SU-DHL-6 (cell line): ENCODE data around the gene FGF1.

ENCODE experiments used
- H2AFZ ChIP-seq: fragments of 200-600 bp; sonication (generic); 2 replicates; pipeline ENCODE4 v1.6.1; 2014; ENCODE audit warnings: low read depth, mild to moderate bottlenecking, moderate library complexity, mixed read lengths, antibody characterized with exemption, low read length; ENCODE audit not compliant: severe bottlenecking
- H3F3A ChIP-seq: fragments of 200-600 bp; shearing (Covaris generic); 2 replicates; pipeline ENCODE4 v1.6.0; 2016; ENCODE audit warnings: antibody characterized with exemption, mild to moderate bottlenecking; ENCODE audit not compliant: insufficient read depth
- H3K27ac ChIP-seq: fragments of 200-600 bp; sonication (generic); 2 replicates; pipeline ENCODE4 v1.5.1; 2016; ENCODE audit warnings: low read depth, mild to moderate bottlenecking, low read length, moderate library complexity, mixed read lengths
- H3K27me3 ChIP-seq: fragments of 200-600 bp; sonication (generic), shearing (Covaris generic); 2 replicates; pipeline ENCODE4 v1.6.0; 2014; ENCODE audit warnings: mild to moderate bottlenecking, low read length
- H3K36me3 ChIP-seq: fragments of 200-600 bp; sonication (generic); 2 replicates; pipeline ENCODE4 v1.6.1; 2014; ENCODE audit warnings: mild to moderate bottlenecking, low read length, mixed read lengths
- H3K4me2 ChIP-seq: fragments of 300-600, 200-600 bp; shearing (Covaris generic), sonication (generic); 2 replicates; pipeline ENCODE4 v1.6.0; 2014; ENCODE audit warnings: low read length, low read depth, mild to moderate bottlenecking; ENCODE audit not compliant: poor library complexity, severe bottlenecking
- H3K4me3 ChIP-seq: fragments of 200-600 bp; sonication (generic); 2 replicates; pipeline ENCODE4 v1.5.1; 2014; ENCODE audit warnings: antibody characterized with exemption, low read length, mild to moderate bottlenecking, mixed read lengths; ENCODE audit not compliant: insufficient read depth, poor library complexity, severe bottlenecking
- H3K79me2 ChIP-seq: fragments of 200-600 bp; sonication (generic); 2 replicates; pipeline ENCODE4 v1.6.1; 2014; ENCODE audit warnings: mild to moderate bottlenecking, low read length, moderate library complexity; ENCODE audit not compliant: insufficient read depth
- H3K9ac ChIP-seq: fragments of 200-600 bp; sonication (generic); 2 replicates; pipeline ENCODE4 v1.7.0; 2014; ENCODE audit warnings: mild to moderate bottlenecking, low read length
- H3K9me2 ChIP-seq: fragments of 200-600 bp; sonication (generic); replicated peaks from 2 replicates; pipeline ENCODE4 v1.6.1; 2014; ENCODE audit warnings: low read length; ENCODE audit not compliant: insufficient read depth
- H3K9me3 ChIP-seq: fragments of 200-600 bp; sonication (generic); 2 replicates; pipeline ENCODE4 v1.6.1; 2014; ENCODE audit warnings: low read length, mixed read lengths; ENCODE audit not compliant: insufficient read depth
- H4K20me1 ChIP-seq: fragments of 200-600 bp; sonication (generic); 2 replicates; pipeline ENCODE4 v1.6.1; 2014; ENCODE audit warnings: low read depth, mild to moderate bottlenecking, antibody characterized with exemption, low read length, moderate library complexity, mixed read lengths
- CTCF ChIP-seq: fragments of 200-600 bp; sonication (generic); IDR thresholded peaks from one replicate; pipeline ENCODE4 v1.5.1; 2017; ENCODE audit warnings: antibody characterized with exemption, mild to moderate bottlenecking, low read length, moderate library complexity; ENCODE audit not compliant: insufficient read depth, poor library complexity, severe bottlenecking
- EZH2phosphoT487 ChIP-seq: fragments of 200-600 bp; sonication (generic), shearing (Covaris generic); conservative IDR thresholded peaks from 2 replicates; pipeline ENCODE4 v1.6.1; 2018; ENCODE audit warnings: mild to moderate bottlenecking, antibody characterized with exemption, low read length, moderate library complexity, mixed read lengths

The FGF1 gene

DNA sequence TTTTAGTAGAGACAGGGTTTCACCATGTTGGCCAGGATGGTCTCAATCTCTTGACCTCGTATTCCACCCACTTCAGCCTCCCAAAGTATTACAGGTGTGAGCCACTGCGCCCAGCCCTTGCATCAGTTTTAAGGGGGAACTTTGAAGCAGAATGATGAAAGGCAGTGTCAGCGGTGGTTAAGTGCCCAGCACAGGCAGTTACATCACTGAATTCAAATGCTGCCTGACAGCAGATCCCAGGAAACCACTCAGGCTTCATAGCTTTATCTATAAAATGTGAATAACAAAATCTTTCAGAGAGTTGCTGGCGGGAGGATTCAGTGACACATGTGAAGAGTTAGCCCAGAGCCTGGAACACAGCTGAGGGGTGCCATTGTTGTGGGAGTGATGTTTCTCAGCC, 26.5 kb downstream of the FGF1 start:
- Histone ChIP-seq H4K20me1 (no peaks in the 10 kb centered on the region), H3K27ac (no peak overlapping the region), H3K79me2 (no peaks in the 10 kb centered on the region), H3K36me3 (no peaks in the 10 kb centered on the region), H3K4me3 (no peak overlapping the region), H3K9me2 (no peaks in the 10 kb centered on the region), H3K9ac (no peak overlapping the region), H3K9me3 (no peaks in the 10 kb centered on the region), H3K27me3 (no peaks in the 10 kb centered on the region), H2AFZ (no peak overlapping the region), H3K4me2 (no peak overlapping the region), H3F3A (no peaks in the 10 kb centered on the region)
- TF ChIP-seq CTCF (no peak), EZH2phosphoT487 (no peak)

- Histone ChIP-seq H3K9me3 (no peaks in the 10 kb centered on the region), H3K9ac (no peak overlapping the region), H3K27ac (no peak overlapping the region), H3K9me2 (no peaks in the 10 kb centered on the region), H3K4me2 (no peak overlapping the region), H3K36me3 (no peaks in the 10 kb centered on the region), H2AFZ (no peak overlapping the region), H3K79me2 (no peaks in the 10 kb centered on the region), H3K4me3 (no peak overlapping the region), H3F3A (no peaks in the 10 kb centered on the region), H4K20me1 (no peaks in the 10 kb centered on the region), H3K27me3 (no peaks in the 10 kb centered on the region)
- TF ChIP-seq EZH2phosphoT487 (no peak), CTCF (no peak)
These were observed 27.6 kb downstream of the FGF1 start for GRCh38 chr5:142658278-142658677.

DNA sequence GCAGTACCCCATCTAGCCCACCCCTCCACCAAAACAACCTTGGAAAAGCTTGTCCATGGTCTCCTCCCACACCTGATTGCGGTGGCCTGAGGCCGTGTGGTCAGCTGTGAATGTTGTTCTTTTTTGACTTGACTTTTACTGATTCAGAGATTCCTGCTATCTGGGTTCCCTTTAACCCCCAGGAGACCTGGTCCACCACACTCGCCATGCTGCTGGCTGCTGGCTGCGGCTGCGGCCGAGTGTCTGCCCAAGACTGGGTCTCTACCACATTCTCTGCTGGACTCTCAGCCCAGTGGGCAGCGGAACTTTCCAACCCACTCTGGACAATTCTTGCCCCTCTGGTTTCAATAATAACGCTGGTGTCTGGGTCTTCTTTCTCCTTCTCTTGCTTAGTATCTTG, 28.4 kb downstream of the FGF1 start:
- no peak overlapping the region for H3K4me3 ChIP-seq
- H3K79me2 ChIP-seq = no peaks in the 10 kb centered on the region
- no peaks in the 10 kb centered on the region for H3F3A ChIP-seq
- no peak overlapping the region for H3K9ac ChIP-seq
- H2AFZ ChIP-seq = no peak overlapping the region
- TF ChIP-seq CTCF (no peak), EZH2phosphoT487 (no peak)
- H3K9me2 ChIP-seq = no peaks in the 10 kb centered on the region
- no peaks in the 10 kb centered on the region for H3K36me3 ChIP-seq
- no peak overlapping the region for H3K27ac ChIP-seq
- no peak overlapping the region for H3K4me2 ChIP-seq
- no peaks in the 10 kb centered on the region for H3K27me3 ChIP-seq
- H3K9me3 ChIP-seq = no peaks in the 10 kb centered on the region
- H4K20me1 ChIP-seq = no peaks in the 10 kb centered on the region
